Measurements from ENCODE around the gene TUBGCP3. TPM values are rescaled to one million over a fixed set of nuclear protein-coding genes. Genes with fewer than 3 reads are reported as not detected.

The TUBGCP3 gene
- total and polyA plus RNA-seq, 5 donors, result 9.4 to 21.9 (median 18.6) TPM

GRCh38 chr13:112455476-112456059, 132.4 kb downstream of the TUBGCP3 start:
- ATAC-seq (no peak), DNase-seq (no peak)
- H3K4me3 ChIP-seq (ENCODE audit: low read length), result no peak overlapping the region
- H3K4me1 ChIP-seq (ENCODE audit: control insufficient read depth, insufficient read depth, low read length), result no peaks in the 10 kb centered on the region
- no peaks in the 10 kb centered on the region for H3K9me3 ChIP-seq (ENCODE audit: control insufficient read depth, low read length)
- WGBS, result 76% methylated on average over 17 of the region's 17 CpGs
- no peaks in the 10 kb centered on the region for H3K27me3 ChIP-seq (ENCODE audit: control insufficient read depth, insufficient read depth)
- H3K27ac ChIP-seq (ENCODE audit: low read length), result no peak overlapping the region
- intact Hi-C loops (cut with DNase I), result no loop called here

- Histone ChIP-seq H3K9me3 (ENCODE audit: control insufficient read depth, low read length) (no peaks in the 10 kb centered on the region), H3K4me3 (ENCODE audit: low read length) (no peak overlapping the region), H3K4me1 (ENCODE audit: control insufficient read depth, insufficient read depth, low read length) (no peaks in the 10 kb centered on the region), H3K27ac (ENCODE audit: low read length) (no peak overlapping the region), H3K27me3 (ENCODE audit: control insufficient read depth, insufficient read depth) (no peaks in the 10 kb centered on the region)
- 79% methylated on average over 16 of the region's 16 CpGs for WGBS
- intact Hi-C loops (cut with DNase I), result no loop called here
- DNase-seq, result no peak
- ATAC-seq, result no peak
Observed at GRCh38 chr13:112454648-112455334, 133.2 kb downstream of the TUBGCP3 start.

GRCh38 chr13:112453874-112454647, 133.9 kb downstream of the TUBGCP3 start:
- intact Hi-C loops (cut with DNase I), result no loop called here
- DNase-seq, result peak in 1 of 3 donors; percentile 45
- Histone ChIP-seq H3K27me3 (ENCODE audit: control insufficient read depth, insufficient read depth) (no peaks in the 10 kb centered on the region), H3K9me3 (ENCODE audit: control insufficient read depth, low read length) (no peaks in the 10 kb centered on the region), H3K4me1 (ENCODE audit: control insufficient read depth, insufficient read depth, low read length) (no peaks in the 10 kb centered on the region), H3K27ac (ENCODE audit: low read length) (no peak overlapping the region), H3K4me3 (ENCODE audit: low read length) (no peak overlapping the region)
- no peak for ATAC-seq
- WGBS, result 71% methylated on average over 30 of the region's 30 CpGs

- Histone ChIP-seq H3K27ac (ENCODE audit: low read length) (no peak overlapping the region), H3K27me3 (ENCODE audit: control insufficient read depth, insufficient read depth) (no peaks in the 10 kb centered on the region), H3K4me1 (ENCODE audit: control insufficient read depth, insufficient read depth, low read length) (no peaks in the 10 kb centered on the region), H3K9me3 (ENCODE audit: control insufficient read depth, low read length) (no peaks in the 10 kb centered on the region), H3K4me3 (ENCODE audit: low read length) (no peak overlapping the region)
- DNase-seq (peak in 1 of 3 donors; percentile 32), ATAC-seq (no peak)
- intact Hi-C loops (cut with DNase I), result no loop called here
- 90% methylated on average over 32 of the region's 32 CpGs for WGBS
Observed at GRCh38 chr13:112453207-112453829, 134.6 kb downstream of the TUBGCP3 start.

- Histone ChIP-seq H3K27me3 (ENCODE audit: control insufficient read depth, insufficient read depth) (no peaks in the 10 kb centered on the region), H3K27ac (ENCODE audit: low read length) (no peak overlapping the region), H3K4me3 (ENCODE audit: low read length) (no peak overlapping the region), H3K9me3 (ENCODE audit: control insufficient read depth, low read length) (no peaks in the 10 kb centered on the region), H3K4me1 (ENCODE audit: control insufficient read depth, insufficient read depth, low read length) (no peaks in the 10 kb centered on the region)
- DNase-seq, result peak in 1 of 3 donors; percentile 48
- ATAC-seq, result no peak
- intact Hi-C loops (cut with DNase I), result no loop called here
- 82% methylated on average over 36 of the region's 36 CpGs for WGBS
Observed at GRCh38 chr13:112452380-112453206, 135.4 kb downstream of the TUBGCP3 start.

- Histone ChIP-seq H3K27me3 (ENCODE audit: control insufficient read depth, insufficient read depth) (no peaks in the 10 kb centered on the region), H3K4me3 (ENCODE audit: low read length) (no peak overlapping the region), H3K27ac (ENCODE audit: low read length) (no peak overlapping the region), H3K9me3 (ENCODE audit: control insufficient read depth, low read length) (no peaks in the 10 kb centered on the region), H3K4me1 (ENCODE audit: control insufficient read depth, insufficient read depth, low read length) (no peaks in the 10 kb centered on the region)
- ATAC-seq, result no peak
- whole genome bisulfite sequencing, result 81% methylated on average over 43 of the region's 43 CpGs
- DNase-seq, result peak in 1 of 3 donors; percentile 30
- intact Hi-C loops (cut with DNase I), result no loop called here
Observed at GRCh38 chr13:112451512-112452379, 136.2 kb downstream of the TUBGCP3 start.

GRCh38 chr13:112450904-112451240, 137.1 kb downstream of the TUBGCP3 start:
- no peak for DNase-seq
- WGBS, result 43% methylated on average over 9 of the region's 9 CpGs
- no peak for ATAC-seq
- Histone ChIP-seq H3K9me3 (ENCODE audit: control insufficient read depth, low read length) (no peaks in the 10 kb centered on the region), H3K27ac (ENCODE audit: low read length) (no peak overlapping the region), H3K27me3 (ENCODE audit: control insufficient read depth, insufficient read depth) (no peaks in the 10 kb centered on the region), H3K4me1 (ENCODE audit: control insufficient read depth, insufficient read depth, low read length) (no peaks in the 10 kb centered on the region), H3K4me3 (ENCODE audit: low read length) (no peak overlapping the region)
- intact Hi-C loops (cut with DNase I), result no loop called here

GRCh38 chr13:112450118-112450903, 137.6 kb downstream of the TUBGCP3 start:
- H3K27me3 ChIP-seq (ENCODE audit: control insufficient read depth, insufficient read depth), result no peaks in the 10 kb centered on the region

GRCh38 chr13:112449545-112449930, 138.4 kb downstream of the TUBGCP3 start:
- Histone ChIP-seq H3K4me1 (ENCODE audit: control insufficient read depth, insufficient read depth, low read length) (no peaks in the 10 kb centered on the region), H3K27me3 (ENCODE audit: control insufficient read depth, insufficient read depth) (no peaks in the 10 kb centered on the region), H3K27ac (ENCODE audit: low read length) (no peak overlapping the region), H3K4me3 (ENCODE audit: low read length) (no peak overlapping the region), H3K9me3 (ENCODE audit: control insufficient read depth, low read length) (no peaks in the 10 kb centered on the region)
- peak in 1 of 3 donors; percentile 28 for DNase-seq
- intact Hi-C loops (cut with DNase I), result no loop called here
- 74% methylated on average over 16 of the region's 16 CpGs for WGBS
- no peak for ATAC-seq

More at GRCh38 chr13:112450118-112450903, 137.6 kb downstream of the TUBGCP3 start:
- Histone ChIP-seq H3K9me3 (ENCODE audit: control insufficient read depth, low read length) (no peaks in the 10 kb centered on the region), H3K4me1 (ENCODE audit: control insufficient read depth, insufficient read depth, low read length) (no peaks in the 10 kb centered on the region), H3K4me3 (ENCODE audit: low read length) (no peak overlapping the region), H3K27ac (ENCODE audit: low read length) (no peak overlapping the region)
- DNase-seq (no peak), ATAC-seq (no peak)
- intact Hi-C loops (cut with DNase I), result no loop called here
- WGBS, result 82% methylated on average over 21 of the region's 23 CpGs
